22Rv1 (cell line): ENCODE measurements around the gene TSTD2.

ENCODE experiments used
- CTCF ChIP-seq: fragments of 450-650 bp; IDR thresholded peaks from 2 replicates; pipeline ENCODE4 v1.5.1; 2017; ENCODE audit warnings: mild to moderate bottlenecking
- ZFX ChIP-seq: fragments of 450-650 bp; IDR thresholded peaks from 2 replicates; pipeline ENCODE4 v1.6.1; 2017; ENCODE audit warnings: antibody characterized with exemption, borderline replicate concordance

- TF ChIP-seq CTCF (no peak), ZFX (no peak)
Measured at GRCh38 chr9:97567894-97568202, 65.3 kb downstream of the TSTD2 start.
